Osteoblast (primary cell): ENCODE results near the gene SEMA4C. TPM values are rescaled to one million over a fixed set of nuclear protein-coding genes. Genes with fewer than 3 reads are reported as not detected.

Experiments
- DNase-seq: peaks from one replicate; pipeline ENCODE4 v3.0.0; 2011; ENCODE audit warnings: low spot score, mixed read lengths; ENCODE audit not compliant: insufficient read length; ENCODE audit errors: missing footprints
- H2AFZ ChIP-seq: 2 replicates; pipeline ENCODE4 v1.6.0; 2011; ENCODE audit warnings: mild to moderate bottlenecking, low read length
- H3K27ac ChIP-seq: 2 replicates; pipeline ENCODE4 v1.5.1; 2011; ENCODE audit warnings: mild to moderate bottlenecking, low read depth, low read length, moderate library complexity
- H3K27me3 ChIP-seq: 2 replicates; pipeline ENCODE4 v1.6.0; 2012; ENCODE audit warnings: mild to moderate bottlenecking, control low read depth, inconsistent platforms, low read length, moderate library complexity; ENCODE audit not compliant: insufficient read depth
- H3K36me3 ChIP-seq: 2 replicates; pipeline ENCODE4 v1.5.1; 2011; ENCODE audit warnings: mild to moderate bottlenecking, low read length, control low read depth, moderate library complexity; ENCODE audit not compliant: insufficient read depth
- H3K4me1 ChIP-seq: 2 replicates; pipeline ENCODE4 v1.5.1; 2011; ENCODE audit warnings: mild to moderate bottlenecking, low read length, control low read depth, moderate library complexity; ENCODE audit not compliant: insufficient read depth
- H3K4me2 ChIP-seq: 2 replicates; pipeline ENCODE4 v1.6.0; 2011; ENCODE audit warnings: mild to moderate bottlenecking, low read length; ENCODE audit not compliant: insufficient read depth
- H3K4me3 ChIP-seq: fragments of 200-600 bp; sonication (generic); 3 replicates; pipeline ENCODE4 v1.5.1; 2012; ENCODE audit warnings: mild to moderate bottlenecking, low read length, inconsistent platforms; ENCODE audit not compliant: insufficient read depth
- H3K79me2 ChIP-seq: 2 replicates; pipeline ENCODE4 v1.6.0; 2012; ENCODE audit warnings: mild to moderate bottlenecking, low read length, control low read depth, inconsistent platforms; ENCODE audit not compliant: insufficient read depth
- H3K9me3 ChIP-seq: 2 replicates; pipeline ENCODE4 v1.5.1; 2011; ENCODE audit warnings: low read depth, low read length, control low read depth
- H4K20me1 ChIP-seq: 2 replicates; pipeline ENCODE4 v1.6.0; 2012; ENCODE audit warnings: mild to moderate bottlenecking, low read length, control low read depth; ENCODE audit not compliant: insufficient read depth
- CTCF ChIP-seq: IDR thresholded peaks from 2 replicates; pipeline ENCODE4 v1.5.1; 2011; ENCODE audit warnings: mild to moderate bottlenecking, low read depth, low read length, moderate library complexity; ENCODE audit errors: extremely low read depth
- total RNA-seq: library from RNA; depleted of rRNA; stranded (reverse); fragments of >200 nt; gene quantifications from 2 replicates; pipeline ENCODE4 v1.2.3, GENCODE V29; 2012

The SEMA4C gene
- total RNA-seq, 1 donor: 29.7 TPM

GRCh38 chr2:96907115-96908041, 37.5 kb upstream of the SEMA4C start:
- H2AFZ ChIP-seq: peak overlapping the region; percentile 95
- peak overlapping the region; percentile 45 for H3K4me2 ChIP-seq
- H3K36me3 ChIP-seq: no peaks in the 10 kb centered on the region
- no peaks in the 10 kb centered on the region for H3K9me3 ChIP-seq
- peak overlapping the region; percentile 53 for H3K27ac ChIP-seq
- peak overlapping the region; percentile 37 for H3K4me3 ChIP-seq
- H3K27me3 ChIP-seq: no peaks in the 10 kb centered on the region
- peak; percentile 94 for DNase-seq
- H3K4me1 ChIP-seq: peaks cover 11% of the 10 kb centered on the region
- no peaks in the 10 kb centered on the region for H4K20me1 ChIP-seq
- TF ChIP-seq CTCF: no peak
- H3K79me2 ChIP-seq: no peaks in the 10 kb centered on the region

GRCh38 chr2:96906729-96907114, 36.8 kb upstream of the SEMA4C start:
- H3K9me3 ChIP-seq: no peaks in the 10 kb centered on the region
- peak overlapping the region; percentile 17 for H3K27ac ChIP-seq
- H3K4me2 ChIP-seq: peak overlapping the region; percentile 45
- H3K79me2 ChIP-seq: no peaks in the 10 kb centered on the region
- H2AFZ ChIP-seq: peak overlapping the region; percentile 95
- H3K36me3 ChIP-seq: no peaks in the 10 kb centered on the region
- no peaks in the 10 kb centered on the region for H4K20me1 ChIP-seq
- no peak overlapping the region for H3K4me3 ChIP-seq
- peak; percentile 89 for DNase-seq
- no peaks in the 10 kb centered on the region for H3K27me3 ChIP-seq
- TF ChIP-seq CTCF: no peak
- H3K4me1 ChIP-seq: peaks cover 11% of the 10 kb centered on the region

GRCh38 chr2:96903815-96904214, 33.9 kb upstream of the SEMA4C start:
- H3K36me3 ChIP-seq: no peaks in the 10 kb centered on the region
- peaks cover 16% of the 10 kb centered on the region for H3K4me1 ChIP-seq
- no peaks in the 10 kb centered on the region for H3K9me3 ChIP-seq
- no peak overlapping the region for H3K27ac ChIP-seq
- no peak overlapping the region for H2AFZ ChIP-seq
- DNase-seq: no peak
- TF ChIP-seq CTCF: no peak
- H3K27me3 ChIP-seq: no peaks in the 10 kb centered on the region
- H3K4me3 ChIP-seq: no peak overlapping the region
- H3K4me2 ChIP-seq: no peak overlapping the region
- no peaks in the 10 kb centered on the region for H3K79me2 ChIP-seq
- no peaks in the 10 kb centered on the region for H4K20me1 ChIP-seq

GRCh38 chr2:96903318-96903717, 33.4 kb upstream of the SEMA4C start:
- no peaks in the 10 kb centered on the region for H4K20me1 ChIP-seq
- H3K79me2 ChIP-seq: no peaks in the 10 kb centered on the region
- H3K9me3 ChIP-seq: no peaks in the 10 kb centered on the region
- H3K36me3 ChIP-seq: no peaks in the 10 kb centered on the region
- H3K27ac ChIP-seq: no peak overlapping the region
- no peaks in the 10 kb centered on the region for H3K27me3 ChIP-seq
- H3K4me2 ChIP-seq: no peak overlapping the region
- peaks cover 18% of the 10 kb centered on the region for H3K4me1 ChIP-seq
- H2AFZ ChIP-seq: no peak overlapping the region
- H3K4me3 ChIP-seq: no peak overlapping the region
- DNase-seq: peak; percentile 58
- no peak for TF ChIP-seq CTCF
